ENCODE results near the gene COL12A1.

Gene COL12A1

GRCh38 chr6:75065523-75065922, 140.3 kb downstream of the COL12A1 start:
- no peak for DNase-seq (ENCODE audit: insufficient read length)
- FAIRE-seq, result no peak
- TF ChIP-seq POLR2A (IDR thresholded peaks at IDR 0.05; ENCODE audit: low read depth, low read length) (no peak), POLR2AphosphoS5 (IDR thresholded peaks at IDR 0.05; ENCODE audit: low read depth, low read length) (no peak), TAF1 (IDR thresholded peaks at IDR 0.05; ENCODE audit: borderline replicate concordance, low read depth, low read length) (no peak)

GRCh38 chr6:75052491-75052890, 153.4 kb downstream of the COL12A1 start:
- no peak for TF ChIP-seq TAF1 (IDR thresholded peaks at IDR 0.05; ENCODE audit: borderline replicate concordance, low read depth, low read length)
- no peak for TF ChIP-seq POLR2AphosphoS5 (IDR thresholded peaks at IDR 0.05; ENCODE audit: low read depth, low read length)
- no peak for TF ChIP-seq POLR2A (IDR thresholded peaks at IDR 0.05; ENCODE audit: low read depth, low read length)
- FAIRE-seq, result no peak
- no peak for DNase-seq (ENCODE audit: insufficient read length)

GRCh38 chr6:75049308-75049707, 156.5 kb downstream of the COL12A1 start:
- FAIRE-seq (no peak), DNase-seq (ENCODE audit: insufficient read length) (no peak)
- TF ChIP-seq POLR2A (IDR thresholded peaks at IDR 0.05; ENCODE audit: low read depth, low read length), result no peak
- TF ChIP-seq POLR2AphosphoS5 (IDR thresholded peaks at IDR 0.05; ENCODE audit: low read depth, low read length), result no peak
- TF ChIP-seq TAF1 (IDR thresholded peaks at IDR 0.05; ENCODE audit: borderline replicate concordance, low read depth, low read length), result no peak

DNA sequence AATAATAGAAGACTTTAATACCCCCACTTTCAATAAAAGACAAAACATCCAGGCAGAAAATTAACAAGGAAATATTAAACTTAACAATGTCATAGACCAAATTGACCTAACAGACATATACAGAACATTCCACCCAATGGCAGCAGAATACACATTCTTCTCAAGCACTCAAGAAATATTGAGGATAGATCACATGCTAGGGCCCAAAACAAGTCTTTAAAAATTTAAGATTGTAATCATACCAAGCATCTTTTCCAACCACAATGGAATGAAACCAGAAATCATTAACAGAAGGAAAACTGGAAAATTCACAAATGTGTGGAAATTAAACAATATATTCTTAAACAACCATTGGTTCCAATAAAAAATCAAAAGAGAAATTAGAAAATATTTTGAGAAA, 161.0 kb downstream of the COL12A1 start:
- DNase-seq (ENCODE audit: insufficient read length), result no peak
- TF ChIP-seq POLR2AphosphoS5 (IDR thresholded peaks at IDR 0.05; ENCODE audit: low read depth, low read length) (no peak), POLR2A (IDR thresholded peaks at IDR 0.05; ENCODE audit: low read depth, low read length) (no peak), TAF1 (IDR thresholded peaks at IDR 0.05; ENCODE audit: borderline replicate concordance, low read depth, low read length) (no peak)
- no peak for FAIRE-seq

GRCh38 chr6:75041381-75041780, 164.5 kb downstream of the COL12A1 start:
- TF ChIP-seq TAF1 (IDR thresholded peaks at IDR 0.05; ENCODE audit: borderline replicate concordance, low read depth, low read length) (no peak), POLR2A (IDR thresholded peaks at IDR 0.05; ENCODE audit: low read depth, low read length) (no peak), POLR2AphosphoS5 (IDR thresholded peaks at IDR 0.05; ENCODE audit: low read depth, low read length) (no peak)

More at GRCh38 chr6:75041381-75041780, 164.5 kb downstream of the COL12A1 start:
- no peak for FAIRE-seq
- DNase-seq (ENCODE audit: insufficient read length), result no peak

Data from GM12892 (cell line).